Astrocyte of the cerebellum (primary cell): Measurements from ENCODE around the gene WASF1.

ENCODE experiments used
- DNase-seq: peaks from one replicate; pipeline ENCODE4 v3.0.0-alpha.2; 2011; ENCODE audit warnings: low read depth
- H3K4me3 ChIP-seq: 2 replicates; pipeline ENCODE4 v1.5.1; 2011; ENCODE audit warnings: mild to moderate bottlenecking, low read depth, low read length, moderate library complexity
- CTCF ChIP-seq: IDR thresholded peaks from 2 replicates; pipeline ENCODE4 v1.5.1; 2012; ENCODE audit warnings: low read length, low read depth, moderate library complexity, mild to moderate bottlenecking; ENCODE audit errors: missing control alignments
- in situ Hi-C: cut with HindIII; loops from 2 replicates; pipeline ENCODE4 v1.10.0; 2017; ENCODE audit warnings: low sequenced_read_pairs

Gene WASF1

GRCh38 chr6:110179406-110180227 lies at the start of gene WASF1:
Gene WASF1 (minus strand): TSS chr6:110179670. CDS start chr6:110127601, 52,069 bp downstream.
- DNase-seq: peak; percentile 97
- in situ Hi-C loops: no loop called here
- H3K4me3 ChIP-seq: peak within 1 kb of the TSS; percentile 84
- no peak for TF ChIP-seq CTCF

- DNase-seq: no peak
- no peak for TF ChIP-seq CTCF
- in situ Hi-C loops: no loop called here
- H3K4me3 ChIP-seq: no peak overlapping the region
These were observed 46.8 kb upstream of the WASF1 start for GRCh38 chr6:110226261-110226660.

GRCh38 chr6:110221738-110222137 lies 42.3 kb upstream of the WASF1 start:
- in situ Hi-C loops: no loop called here
- TF ChIP-seq CTCF: no peak
- no peak for DNase-seq
- no peak overlapping the region for H3K4me3 ChIP-seq

- in situ Hi-C loops: no loop called here
- no peak for TF ChIP-seq CTCF
- DNase-seq: peak; percentile 13
- H3K4me3 ChIP-seq: no peak overlapping the region
These were observed 37.8 kb upstream of the WASF1 start for GRCh38 chr6:110217266-110217665.

DNA sequence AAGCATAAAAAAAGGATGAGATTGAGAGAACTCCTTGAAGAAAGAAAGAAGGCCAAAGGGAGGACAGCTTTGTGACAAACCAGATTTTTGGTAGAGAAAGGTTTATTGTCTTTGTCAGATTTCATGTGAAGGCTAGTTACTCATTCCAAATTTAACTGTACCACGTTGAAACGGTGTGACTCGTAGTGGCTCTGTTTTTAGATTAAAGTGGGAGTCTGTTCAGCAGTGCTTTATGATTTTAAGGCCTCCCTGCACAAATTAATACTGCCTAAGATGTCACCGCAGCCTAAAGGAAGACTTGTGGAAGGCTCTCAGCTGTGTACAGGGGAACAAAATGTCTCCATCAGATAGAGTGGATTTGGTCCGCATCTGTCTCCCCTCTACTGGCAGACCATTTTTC lies 36.7 kb upstream of the WASF1 start:
- in situ Hi-C loops: no loop called here
- TF ChIP-seq CTCF: no peak
- no peak overlapping the region for H3K4me3 ChIP-seq
- DNase-seq: no peak

- DNase-seq: no peak
- no peak overlapping the region for H3K4me3 ChIP-seq
- in situ Hi-C loops: no loop called here
These were observed 34.9 kb upstream of the WASF1 start for GRCh38 chr6:110214338-110214737.

More at GRCh38 chr6:110214338-110214737, 34.9 kb upstream of the WASF1 start:
- TF ChIP-seq CTCF: no peak
